Activated naive CD4-positive, alpha-beta T cell treated with Interleukin-2 at 50 U/mL for 16 hours (primary cell): Measurements from ENCODE around the gene FUOM.

ENCODE experiments used
- DNase-seq: peaks from one replicate; pipeline ENCODE4 v3.0.0-alpha.2; 2020

FUOM gene

GRCh38 chr10:133349577-133350011 is 8.2 kb downstream of the FUOM start:
- no peak for DNase-seq

- no peak for DNase-seq
Observed at GRCh38 chr10:133349160-133349568, 8.7 kb downstream of the FUOM start.

- no peak for DNase-seq
Observed at GRCh38 chr10:133347710-133348517, 9.9 kb downstream of the FUOM start.

- no peak for DNase-seq
Observed at GRCh38 chr10:133346413-133346812, 11.4 kb downstream of the FUOM start.

GRCh38 chr10:133344236-133344635 is 13.6 kb downstream of the FUOM start:
- no peak for DNase-seq

- DNase-seq, result no peak
Observed at GRCh38 chr10:133343558-133343957, 14.3 kb downstream of the FUOM start.

GRCh38 chr10:133342942-133343341 is 14.9 kb downstream of the FUOM start:
- DNase-seq, result no peak

- no peak for DNase-seq
Observed at GRCh38 chr10:133341983-133342382, 15.8 kb downstream of the FUOM start.

GRCh38 chr10:133339708-133340380 is 18.0 kb downstream of the FUOM start:
- DNase-seq, result no peak

- DNase-seq, result no peak
Observed at GRCh38 chr10:133338080-133339071, 19.4 kb downstream of the FUOM start.

- DNase-seq, result no peak
Observed at GRCh38 chr10:133337370-133337725, 20.5 kb downstream of the FUOM start.

- peak; percentile 78 for DNase-seq
Observed at GRCh38 chr10:133336577-133337369, 21.0 kb downstream of the FUOM start, which contains the start of gene CALY. Gene CALY, minus strand, starts transcription at chr10:133336896. Its CDS starts 7,907 bp downstream, at chr10:133328989.

GRCh38 chr10:133336118-133336576 is 21.7 kb downstream of the FUOM start:
- no peak for DNase-seq

GRCh38 chr10:133335246-133336117 is 22.3 kb downstream of the FUOM start:
- DNase-seq, result peak; percentile 77

GRCh38 chr10:133334503-133335245 is 23.1 kb downstream of the FUOM start:
- no peak for DNase-seq

- no peak for DNase-seq
Observed at GRCh38 chr10:133332936-133333699, 24.7 kb downstream of the FUOM start.

- DNase-seq, result peak; percentile 88
Observed at GRCh38 chr10:133329491-133330202, 28.2 kb downstream of the FUOM start.
